Ascending aorta (tissue), 2 donors: ENCODE data around the gene FLT4. TPM values are rescaled to one million over a fixed set of nuclear protein-coding genes. Genes with fewer than 3 reads are reported as not detected.
"Not testable (repeated sequence)": the region's sequence is repeated elsewhere in the genome, so short reads cannot be mapped to it uniquely, and the experiment has no call there.

Experiments
- DNase-seq, 2 donors: peaks; one replicate each; pipeline ENCODE4 v3.0.0-alpha.2; 2019; ENCODE audit warnings: low spot score in 2 of 2
- H3K27ac ChIP-seq, 2 donors: fragments of 200-600 bp; sonication (generic); one replicate each; pipeline ENCODE4 v1.5.1; 2016 to 2017; ENCODE audit warnings: mild to moderate bottlenecking in 1 of 2
- H3K27me3 ChIP-seq: fragments of 200-600 bp; sonication (generic); one replicate; pipeline ENCODE4 v1.5.1; 2017
- H3K36me3 ChIP-seq, 2 donors: fragments of 200-600 bp; sonication (generic); one replicate each; pipeline ENCODE4 v1.5.1; 2016
- H3K4me1 ChIP-seq, 2 donors: fragments of 200-600 bp; sonication (generic); one replicate each; pipeline ENCODE4 v1.5.1; 2016 to 2017; ENCODE audit warnings: mild to moderate bottlenecking in 1 of 2
- H3K4me3 ChIP-seq, 2 donors: fragments of 200-600 bp; sonication (generic); one replicate each; pipeline ENCODE4 v1.5.1; 2016 to 2017; ENCODE audit warnings: mild to moderate bottlenecking in 1 of 2
- H3K9me3 ChIP-seq, 2 donors: fragments of 200-600 bp; sonication (generic); one replicate each; pipeline ENCODE4 v1.5.1; 2016
- CTCF ChIP-seq, 3 experiments: fragments of 200-600 bp in 2 of 3; fragments of 450-650 bp in 1 of 3; sonication (generic) in 2 of 3; IDR thresholded peaks; one replicate each; pipeline ENCODE4 v1.5.1; 2016 to 2019; ENCODE audit warnings: antibody characterized with exemption in 3 of 3, mild to moderate bottlenecking in 1 of 3, moderate library complexity in 1 of 3
- intact Hi-C: fragments of 100-400 bp; cut with DNase I; formaldehyde crosslinking; loops from one replicate; pipeline ENCODE4 v1.15.1; 2023
- total RNA-seq: library from RNA; depleted of rRNA; stranded (reverse); fragments of >200 nt; gene quantifications from one replicate; pipeline ENCODE4 v1.1.0, GENCODE V29; 2016

Gene FLT4
- total RNA-seq, 1 donor from 2014 or later = 53.5 TPM

- Histone ChIP-seq H3K27ac (no peak overlapping the region), H3K36me3 (no peaks in the 10 kb centered on the region), H3K9me3 (peaks cover 0 to 2% of the 10 kb centered on the region in 2 donors), H3K4me1 (no peaks in the 10 kb centered on the region), H3K27me3 (no peaks in the 10 kb centered on the region), H3K4me3 (no peak overlapping the region)
- intact Hi-C loops = no loop called here
- no peak for DNase-seq
- no peak for TF ChIP-seq CTCF (IDR thresholded peaks at IDR 0.05)
Observed at GRCh38 chr5:180690562-180690961, 41.2 kb upstream of the FLT4 start.

- intact Hi-C loops = no loop called here
- H3K9me3 ChIP-seq = no peaks in the 10 kb centered on the region
- H3K27ac ChIP-seq = no peak overlapping the region
- TF ChIP-seq CTCF (IDR thresholded peaks at IDR 0.05) = no peak
- H3K4me1 ChIP-seq = no peaks in the 10 kb centered on the region
- no peaks in the 10 kb centered on the region for H3K36me3 ChIP-seq
- no peak for DNase-seq
- no peak overlapping the region for H3K4me3 ChIP-seq
- H3K27me3 ChIP-seq = no peaks in the 10 kb centered on the region
Observed at GRCh38 chr5:180689775-180690174, 40.4 kb upstream of the FLT4 start.

- intact Hi-C loops = no loop called here
- H3K9me3 ChIP-seq = no peaks in the 10 kb centered on the region
- DNase-seq = no peak
- H3K27me3 ChIP-seq = no peaks in the 10 kb centered on the region
- no peak overlapping the region for H3K27ac ChIP-seq
- no peak for TF ChIP-seq CTCF (IDR thresholded peaks at IDR 0.05)
- H3K4me1 ChIP-seq = no peaks in the 10 kb centered on the region
- no peak overlapping the region for H3K4me3 ChIP-seq
- H3K36me3 ChIP-seq = no peaks in the 10 kb centered on the region
Observed at GRCh38 chr5:180689071-180689694, 39.8 kb upstream of the FLT4 start.

DNA sequence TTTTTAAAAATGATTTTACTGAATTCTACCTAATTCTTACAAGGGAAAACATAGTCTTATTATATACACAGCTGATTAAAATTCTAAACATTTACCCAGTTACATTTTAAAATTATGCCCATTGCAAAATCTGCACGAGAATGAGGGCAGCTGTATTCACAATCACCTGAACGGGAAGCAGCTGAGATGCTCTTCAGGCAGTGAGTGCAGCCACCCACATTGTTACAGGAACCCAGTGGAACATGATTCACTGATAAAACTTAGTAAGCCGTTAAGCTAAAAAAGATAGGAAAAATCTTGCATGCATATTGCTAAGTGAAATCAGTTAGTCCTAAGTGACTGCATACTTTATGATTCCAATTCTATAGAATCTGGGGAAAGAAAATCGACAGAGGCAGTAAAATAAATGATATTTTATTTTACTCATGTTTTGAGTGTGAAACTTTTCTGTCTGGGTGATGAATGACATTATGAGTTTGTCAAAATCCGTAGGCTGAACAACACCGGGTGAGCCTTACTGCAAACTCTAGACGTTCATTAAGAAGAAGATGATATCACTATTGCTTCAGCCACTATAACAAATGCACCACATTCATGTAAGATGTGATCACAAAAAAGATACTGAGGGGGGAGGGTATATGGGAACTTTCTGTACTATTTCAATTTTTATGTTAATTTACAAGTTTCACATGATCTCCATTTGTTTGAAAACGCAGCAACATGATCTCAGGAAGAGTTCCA, 39.1 kb upstream of the FLT4 start:
- intact Hi-C loops = no loop called here
- no peaks in the 10 kb centered on the region for H3K36me3 ChIP-seq
- H3K27me3 ChIP-seq = no peaks in the 10 kb centered on the region

GRCh38 chr5:180686799-180687198, 37.4 kb upstream of the FLT4 start:
- DNase-seq, H3K36me3 ChIP-seq, intact Hi-C loops, H3K4me1 ChIP-seq, H3K9me3 ChIP-seq, H3K27ac ChIP-seq, H3K4me3 ChIP-seq, H3K27me3 ChIP-seq: not testable (repeated sequence)

More for the DNA sequence above, 39.1 kb upstream of the FLT4 start:
- H3K4me3 ChIP-seq = no peak overlapping the region
- TF ChIP-seq CTCF (IDR thresholded peaks at IDR 0.05) = no peak
- H3K27ac ChIP-seq = no peak overlapping the region
- DNase-seq = no peak
- H3K4me1 ChIP-seq = no peaks in the 10 kb centered on the region
- no peaks in the 10 kb centered on the region for H3K9me3 ChIP-seq

DNA sequence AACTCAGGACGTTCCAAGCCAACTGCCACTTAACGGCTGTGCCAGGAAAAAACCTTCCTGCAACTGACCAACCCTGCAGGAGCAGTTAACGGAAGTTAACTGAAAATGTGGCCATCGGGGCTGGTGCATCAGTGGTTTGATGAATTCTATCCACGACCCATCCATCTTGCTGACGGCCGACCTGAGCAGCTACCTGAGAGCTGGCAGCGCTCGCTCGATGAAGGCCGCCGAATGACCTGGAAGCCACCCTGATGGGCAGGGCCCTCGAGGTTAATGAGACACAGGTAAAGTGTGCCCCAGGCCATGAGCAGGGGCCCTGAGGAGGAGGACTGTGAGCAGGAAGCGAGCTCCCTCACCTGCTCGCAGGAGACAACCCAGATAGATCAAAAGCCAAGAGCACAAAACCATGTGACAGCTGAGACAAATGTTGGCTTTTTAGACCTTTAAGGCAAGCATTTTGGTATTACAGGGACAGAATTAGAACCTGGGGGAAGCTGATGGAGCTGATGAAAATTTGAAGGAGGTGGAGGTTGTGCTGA, 35.3 kb upstream of the FLT4 start:
- TF ChIP-seq CTCF (IDR thresholded peaks at IDR 0.05) = no peak
- H3K4me1 ChIP-seq = no peaks in the 10 kb centered on the region
- intact Hi-C loops = no loop called here
- no peaks in the 10 kb centered on the region for H3K27me3 ChIP-seq
- DNase-seq = no peak
- no peaks in the 10 kb centered on the region for H3K9me3 ChIP-seq
- H3K4me3 ChIP-seq = no peak overlapping the region
- H3K27ac ChIP-seq = no peak overlapping the region
- no peaks in the 10 kb centered on the region for H3K36me3 ChIP-seq
